ENCODE measurements around the gene CYP26C1.

CYP26C1 gene

DNA sequence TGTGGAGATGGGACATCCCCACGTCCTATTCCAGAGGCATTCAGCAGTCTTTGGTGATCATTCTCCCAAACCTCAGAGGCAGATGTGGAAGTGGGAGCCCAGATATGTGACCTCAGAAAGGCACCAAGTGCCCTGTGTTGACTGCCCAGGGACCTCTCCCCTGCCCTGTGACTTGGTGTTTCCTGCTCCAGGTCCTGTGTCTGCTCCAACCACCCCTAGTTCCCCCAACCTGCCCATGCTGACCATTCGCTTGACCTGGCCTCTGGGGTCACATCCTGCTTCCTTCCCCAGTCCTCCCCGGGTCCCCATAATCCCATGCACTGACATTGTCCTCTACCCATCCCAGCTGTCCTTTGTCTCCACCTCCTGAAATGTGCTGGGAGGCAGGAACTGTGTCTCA, 20.7 kb downstream of the CYP26C1 start:
- FAIRE-seq (no peak), DNase-seq (ENCODE audit: insufficient read length) (no peak)
- TF ChIP-seq POLR2A (IDR thresholded peaks at IDR 0.05; ENCODE audit: low read depth, low read length), result no peak

DNA sequence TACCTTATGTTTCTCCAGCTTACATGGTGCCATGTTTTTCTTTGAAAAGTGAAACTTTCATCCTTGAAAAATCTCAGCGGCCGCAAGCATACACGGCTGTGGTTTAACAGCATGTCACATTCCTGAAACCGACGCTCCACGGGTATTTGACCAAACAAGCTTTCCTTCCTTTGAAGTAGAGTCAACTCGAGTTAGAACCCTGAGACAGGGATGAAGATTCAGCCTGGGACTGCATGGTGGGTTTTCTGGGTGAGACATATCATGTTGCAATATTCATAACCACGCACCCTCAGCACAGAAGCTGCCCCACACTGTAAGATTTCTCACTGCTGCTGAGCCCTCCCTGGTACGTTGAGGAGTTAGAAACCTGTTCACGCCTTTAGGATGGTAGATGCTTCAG, 21.2 kb downstream of the CYP26C1 start:
- DNase-seq (ENCODE audit: insufficient read length) (no peak), FAIRE-seq (no peak)
- TF ChIP-seq POLR2A (IDR thresholded peaks at IDR 0.05; ENCODE audit: low read depth, low read length), result no peak
- TF ChIP-seq POLR2AphosphoS5 (IDR thresholded peaks at IDR 0.05; ENCODE audit: low read depth, low read length), result no peak
- no peak for TF ChIP-seq TAF1 (IDR thresholded peaks at IDR 0.05; ENCODE audit: borderline replicate concordance, low read depth, low read length)

DNA sequence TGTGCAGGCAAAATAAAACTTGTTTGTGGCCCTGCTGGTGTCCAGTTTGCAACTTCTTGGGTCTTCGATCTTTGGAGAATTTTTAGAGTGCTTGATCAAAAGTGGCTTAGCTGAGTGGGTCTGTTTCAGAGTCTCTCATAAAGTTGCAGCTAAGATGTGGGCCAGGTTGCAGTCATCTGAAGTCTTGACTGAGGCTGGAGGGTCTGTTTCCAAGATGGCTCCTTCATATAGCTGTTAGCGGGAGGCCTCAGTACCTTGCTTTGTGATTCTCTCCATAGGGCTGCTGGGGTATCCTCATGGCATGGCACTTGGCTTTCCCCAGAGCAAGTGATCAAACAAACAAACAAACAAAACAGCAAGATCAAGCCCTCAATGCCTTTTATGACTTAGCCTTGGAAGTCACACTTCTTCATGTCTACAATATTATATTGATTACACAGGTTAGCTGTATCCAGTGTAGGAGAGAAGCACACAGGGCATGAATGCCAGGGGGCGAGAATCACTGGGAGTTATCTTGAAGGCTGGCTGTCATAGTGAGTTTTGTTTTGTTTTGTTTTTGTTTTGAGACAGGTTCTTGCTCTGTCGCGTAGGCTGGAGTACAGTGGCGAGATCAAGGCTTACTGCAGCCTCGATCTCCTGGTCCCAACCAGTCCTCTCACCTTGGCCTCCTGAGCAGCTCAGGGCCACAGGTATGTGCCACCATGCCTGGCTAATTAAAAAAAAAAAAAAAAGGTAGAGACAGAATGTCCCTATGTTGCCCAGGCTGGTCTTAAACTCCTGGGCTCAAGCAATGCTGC, 23.3 kb downstream of the CYP26C1 start:
- no peak for FAIRE-seq

DNA sequence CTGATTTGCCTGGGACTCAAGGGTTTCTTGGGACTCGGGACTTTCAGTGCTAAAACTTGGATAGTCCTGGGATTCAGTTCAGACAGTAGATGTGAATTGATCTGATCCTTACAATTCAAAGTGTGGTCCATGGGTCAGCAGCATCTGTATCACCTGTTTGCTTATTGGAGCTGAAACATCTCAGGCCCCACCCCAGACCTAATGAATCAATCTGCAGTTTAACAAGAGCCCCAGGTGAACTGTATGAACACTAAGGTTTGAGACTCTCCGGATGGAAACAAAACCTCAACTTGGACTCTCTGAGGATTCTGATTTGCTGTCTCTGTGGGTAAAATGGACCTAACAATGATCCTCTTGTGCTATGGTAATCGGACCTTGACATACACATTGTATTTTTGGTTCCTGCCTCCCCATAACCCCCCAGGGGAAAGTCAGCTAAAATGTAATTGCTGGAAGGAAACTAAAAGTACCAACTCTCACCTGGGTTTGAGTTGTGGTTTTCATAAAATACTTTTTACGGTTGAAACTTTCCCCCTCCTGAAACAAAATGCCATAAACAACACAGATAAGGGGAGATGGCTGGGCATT, 24.8 kb downstream of the CYP26C1 start:
- FAIRE-seq, result no peak
- no peak for TF ChIP-seq POLR2A (IDR thresholded peaks at IDR 0.05; ENCODE audit: low read depth, low read length)
- no peak for TF ChIP-seq POLR2AphosphoS5 (IDR thresholded peaks at IDR 0.05; ENCODE audit: low read depth, low read length)
- TF ChIP-seq TAF1 (IDR thresholded peaks at IDR 0.05; ENCODE audit: borderline replicate concordance, low read depth, low read length), result no peak
- no peak for DNase-seq (ENCODE audit: insufficient read length)

More for the DNA sequence above, 23.3 kb downstream of the CYP26C1 start:
- TF ChIP-seq POLR2A (IDR thresholded peaks at IDR 0.05; ENCODE audit: low read depth, low read length) (no peak), TAF1 (IDR thresholded peaks at IDR 0.05; ENCODE audit: borderline replicate concordance, low read depth, low read length) (no peak), POLR2AphosphoS5 (IDR thresholded peaks at IDR 0.05; ENCODE audit: low read depth, low read length) (no peak)
- DNase-seq (ENCODE audit: insufficient read length), result no peak

DNA sequence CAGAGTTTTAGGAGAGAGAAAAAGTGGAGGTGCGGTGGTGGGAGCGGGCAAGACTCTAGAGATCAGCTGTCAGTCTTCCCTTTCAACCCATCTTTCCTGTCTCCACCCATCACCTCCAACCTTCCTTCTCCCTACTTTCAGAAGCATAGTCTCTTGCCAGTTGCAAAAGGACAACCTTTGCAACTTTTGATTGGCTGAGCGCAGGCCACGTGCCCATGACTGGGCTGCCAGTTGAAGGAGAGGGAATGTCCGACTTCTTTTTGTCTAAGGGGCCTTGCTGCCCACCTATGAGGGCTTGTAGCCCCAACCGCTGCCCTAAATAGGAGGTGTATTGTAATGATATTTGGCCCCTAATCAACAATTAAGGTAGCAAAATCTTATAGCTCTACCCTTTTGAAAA, 25.7 kb downstream of the CYP26C1 start:
- no peak for TF ChIP-seq TAF1 (IDR thresholded peaks at IDR 0.05; ENCODE audit: borderline replicate concordance, low read depth, low read length)
- no peak for TF ChIP-seq POLR2A (IDR thresholded peaks at IDR 0.05; ENCODE audit: low read depth, low read length)
- no peak for TF ChIP-seq POLR2AphosphoS5 (IDR thresholded peaks at IDR 0.05; ENCODE audit: low read depth, low read length)
- no peak for DNase-seq (ENCODE audit: insufficient read length)
- FAIRE-seq, result no peak

DNA sequence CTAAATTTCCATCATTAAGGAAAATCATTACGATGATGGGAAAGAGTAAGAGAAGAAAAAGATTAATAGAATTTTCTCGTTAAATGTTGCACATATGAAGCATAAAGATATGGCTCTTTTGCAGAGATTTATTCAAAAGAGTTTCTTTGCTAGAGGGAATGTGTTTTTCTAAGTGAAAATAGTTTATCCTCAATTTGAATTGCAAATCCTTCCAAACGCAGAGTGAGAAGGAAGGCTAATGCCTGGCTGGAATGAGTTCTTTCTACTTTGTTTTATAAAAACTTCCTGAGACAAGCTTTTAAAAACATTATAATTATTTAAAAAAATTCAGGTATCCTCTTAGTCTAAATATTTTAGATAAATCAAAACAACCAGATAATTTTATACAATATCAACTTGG, 27.2 kb downstream of the CYP26C1 start:
- no peak for DNase-seq (ENCODE audit: insufficient read length)
- TF ChIP-seq POLR2AphosphoS5 (IDR thresholded peaks at IDR 0.05; ENCODE audit: low read depth, low read length), result no peak
- TF ChIP-seq TAF1 (IDR thresholded peaks at IDR 0.05; ENCODE audit: borderline replicate concordance, low read depth, low read length), result no peak
- TF ChIP-seq POLR2A (IDR thresholded peaks at IDR 0.05; ENCODE audit: low read depth, low read length), result no peak
- FAIRE-seq, result no peak

DNA sequence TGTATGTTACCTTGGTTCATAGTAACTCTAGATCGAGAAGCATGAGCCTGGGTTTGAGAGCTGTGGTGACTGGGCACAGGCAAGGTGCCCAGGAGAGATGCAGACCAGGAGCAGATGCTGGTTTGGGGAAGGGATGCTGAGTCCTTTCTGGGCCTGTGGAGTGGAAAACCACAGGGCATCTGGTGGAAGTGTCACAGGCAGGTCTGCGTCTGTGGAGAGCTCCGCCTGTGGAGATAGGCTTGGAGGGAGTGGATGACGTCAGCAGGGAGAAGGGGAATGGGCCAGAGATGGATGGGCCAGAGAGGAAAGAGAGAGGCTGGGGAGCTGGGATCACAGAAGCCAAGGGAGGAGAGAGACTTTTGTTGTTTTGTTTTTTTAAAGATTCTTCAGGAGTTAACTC, 27.9 kb downstream of the CYP26C1 start:
- FAIRE-seq (no peak), DNase-seq (ENCODE audit: insufficient read length) (no peak)
- no peak for TF ChIP-seq POLR2AphosphoS5 (IDR thresholded peaks at IDR 0.05; ENCODE audit: low read depth, low read length)
- TF ChIP-seq POLR2A (IDR thresholded peaks at IDR 0.05; ENCODE audit: low read depth, low read length), result no peak
- TF ChIP-seq TAF1 (IDR thresholded peaks at IDR 0.05; ENCODE audit: borderline replicate concordance, low read depth, low read length), result no peak

DNA sequence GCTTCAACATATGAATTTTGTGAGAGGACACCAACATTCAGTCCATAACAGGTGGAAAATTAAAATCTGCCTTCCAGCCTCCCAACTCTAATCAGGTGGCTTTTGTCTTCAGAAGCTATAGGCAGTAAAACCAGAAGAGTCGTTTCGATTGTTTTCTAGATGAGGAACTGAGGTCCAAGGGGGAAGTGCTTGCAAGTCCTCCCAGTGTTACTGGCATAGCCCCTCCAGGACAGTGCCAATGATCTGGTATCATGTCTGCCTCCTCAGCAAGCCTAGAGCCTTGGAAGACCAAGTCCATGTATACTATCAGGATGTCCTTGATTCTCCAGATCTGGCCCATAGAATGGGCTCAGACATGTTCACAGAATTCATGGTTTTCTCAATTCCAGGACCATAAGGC, 30.0 kb downstream of the CYP26C1 start:
- TF ChIP-seq POLR2AphosphoS5 (IDR thresholded peaks at IDR 0.05; ENCODE audit: low read depth, low read length), result no peak
- TF ChIP-seq TAF1 (IDR thresholded peaks at IDR 0.05; ENCODE audit: borderline replicate concordance, low read depth, low read length), result no peak
- TF ChIP-seq POLR2A (IDR thresholded peaks at IDR 0.05; ENCODE audit: low read depth, low read length), result no peak
- FAIRE-seq, result no peak
- no peak for DNase-seq (ENCODE audit: insufficient read length)

DNA sequence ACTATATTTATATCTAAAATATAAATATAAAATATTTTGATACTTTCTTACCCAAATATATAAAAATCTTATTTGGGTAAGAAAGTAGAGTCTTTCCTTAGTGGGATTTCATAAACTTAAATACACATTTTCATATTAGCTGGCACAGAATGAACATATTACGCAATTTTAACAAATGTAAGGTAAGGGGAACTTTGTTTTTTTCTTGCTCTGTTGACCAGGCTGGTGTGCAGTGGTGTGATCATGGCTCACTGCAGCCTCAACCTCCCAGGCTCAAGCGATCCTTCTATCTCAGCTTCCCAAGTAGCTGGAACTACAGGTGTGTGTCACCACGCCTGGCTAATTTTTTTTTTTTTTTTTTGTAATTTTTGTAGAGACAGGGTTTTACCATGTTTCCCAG, 31.4 kb downstream of the CYP26C1 start:
- no peak for TF ChIP-seq TAF1 (IDR thresholded peaks at IDR 0.05; ENCODE audit: borderline replicate concordance, low read depth, low read length)
- TF ChIP-seq POLR2A (IDR thresholded peaks at IDR 0.05; ENCODE audit: low read depth, low read length), result no peak
- TF ChIP-seq POLR2AphosphoS5 (IDR thresholded peaks at IDR 0.05; ENCODE audit: low read depth, low read length), result no peak
- FAIRE-seq (no peak), DNase-seq (ENCODE audit: insufficient read length) (no peak)

DNA sequence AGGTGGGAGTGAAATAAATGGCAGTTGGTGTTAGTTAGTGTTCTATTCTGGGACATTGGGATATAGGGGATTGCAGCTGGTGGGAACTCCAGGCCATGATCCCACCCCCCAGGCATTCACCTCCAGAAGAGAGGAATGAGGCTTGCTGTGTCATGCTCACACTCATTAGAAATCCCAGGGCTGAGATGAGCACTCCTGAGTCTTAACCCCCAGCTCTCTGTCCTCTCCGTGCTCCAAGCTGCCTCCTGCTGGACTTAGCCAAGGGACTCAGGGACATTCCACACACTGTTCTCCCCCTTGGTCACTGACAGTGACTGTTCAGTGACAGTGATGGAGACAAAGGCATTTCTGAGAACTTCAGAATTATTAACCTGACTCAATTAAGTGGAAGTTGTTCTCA, 34.6 kb downstream of the CYP26C1 start:
- no peak for FAIRE-seq
- DNase-seq (ENCODE audit: insufficient read length), result no peak
- TF ChIP-seq POLR2A (IDR thresholded peaks at IDR 0.05; ENCODE audit: low read depth, low read length), result no peak
- TF ChIP-seq TAF1 (IDR thresholded peaks at IDR 0.05; ENCODE audit: borderline replicate concordance, low read depth, low read length), result no peak
- no peak for TF ChIP-seq POLR2AphosphoS5 (IDR thresholded peaks at IDR 0.05; ENCODE audit: low read depth, low read length)

DNA sequence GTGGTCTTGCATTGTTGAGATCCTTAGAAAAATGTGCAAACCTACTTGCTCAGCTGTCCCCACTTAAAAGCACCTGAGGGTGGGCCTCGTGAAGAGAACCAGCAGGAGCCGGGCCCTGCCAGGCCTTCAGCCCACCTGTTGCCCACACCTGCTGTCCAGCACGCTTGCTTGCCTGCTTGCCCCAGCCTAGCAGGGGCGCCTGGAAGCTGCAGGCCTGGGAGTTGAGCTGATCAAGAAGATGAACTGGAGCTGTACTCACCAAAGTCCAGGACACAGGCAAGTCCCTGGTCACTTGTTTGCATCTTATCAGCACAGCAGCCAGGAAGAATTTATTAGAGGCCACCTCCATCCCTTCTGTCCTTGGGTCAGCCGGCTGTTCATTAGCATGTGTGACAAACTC, 36.3 kb downstream of the CYP26C1 start:
- no peak for DNase-seq (ENCODE audit: insufficient read length)
- TF ChIP-seq POLR2AphosphoS5 (IDR thresholded peaks at IDR 0.05; ENCODE audit: low read depth, low read length), result no peak
- no peak for TF ChIP-seq POLR2A (IDR thresholded peaks at IDR 0.05; ENCODE audit: low read depth, low read length)
- no peak for TF ChIP-seq TAF1 (IDR thresholded peaks at IDR 0.05; ENCODE audit: borderline replicate concordance, low read depth, low read length)
- FAIRE-seq, result no peak

DNA sequence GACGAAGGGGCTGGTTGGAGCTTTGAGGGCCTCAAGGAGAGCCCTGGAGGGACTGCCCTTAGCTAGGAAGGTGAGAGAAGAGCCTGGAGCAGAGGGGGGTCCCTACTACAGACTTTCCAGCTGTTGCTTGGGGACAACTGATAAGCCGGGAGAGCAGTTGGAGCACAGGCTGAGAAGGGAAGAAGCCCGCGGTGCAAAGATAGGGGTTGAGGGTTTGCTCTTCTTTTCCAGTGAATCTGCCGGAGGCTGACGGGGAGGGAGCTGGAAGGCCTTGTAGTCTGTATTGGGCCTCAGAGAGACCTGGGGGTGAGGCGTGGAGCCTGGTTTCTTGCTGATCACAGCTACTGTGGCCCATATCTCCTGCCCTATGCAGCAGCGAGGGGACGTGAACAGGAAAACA, 36.8 kb downstream of the CYP26C1 start:
- FAIRE-seq (no peak), DNase-seq (ENCODE audit: insufficient read length) (no peak)
- TF ChIP-seq POLR2AphosphoS5 (IDR thresholded peaks at IDR 0.05; ENCODE audit: low read depth, low read length) (no peak), TAF1 (IDR thresholded peaks at IDR 0.05; ENCODE audit: borderline replicate concordance, low read depth, low read length) (no peak), POLR2A (IDR thresholded peaks at IDR 0.05; ENCODE audit: low read depth, low read length) (no peak)
